ENCODE data around the gene AFTPH.

DNA sequence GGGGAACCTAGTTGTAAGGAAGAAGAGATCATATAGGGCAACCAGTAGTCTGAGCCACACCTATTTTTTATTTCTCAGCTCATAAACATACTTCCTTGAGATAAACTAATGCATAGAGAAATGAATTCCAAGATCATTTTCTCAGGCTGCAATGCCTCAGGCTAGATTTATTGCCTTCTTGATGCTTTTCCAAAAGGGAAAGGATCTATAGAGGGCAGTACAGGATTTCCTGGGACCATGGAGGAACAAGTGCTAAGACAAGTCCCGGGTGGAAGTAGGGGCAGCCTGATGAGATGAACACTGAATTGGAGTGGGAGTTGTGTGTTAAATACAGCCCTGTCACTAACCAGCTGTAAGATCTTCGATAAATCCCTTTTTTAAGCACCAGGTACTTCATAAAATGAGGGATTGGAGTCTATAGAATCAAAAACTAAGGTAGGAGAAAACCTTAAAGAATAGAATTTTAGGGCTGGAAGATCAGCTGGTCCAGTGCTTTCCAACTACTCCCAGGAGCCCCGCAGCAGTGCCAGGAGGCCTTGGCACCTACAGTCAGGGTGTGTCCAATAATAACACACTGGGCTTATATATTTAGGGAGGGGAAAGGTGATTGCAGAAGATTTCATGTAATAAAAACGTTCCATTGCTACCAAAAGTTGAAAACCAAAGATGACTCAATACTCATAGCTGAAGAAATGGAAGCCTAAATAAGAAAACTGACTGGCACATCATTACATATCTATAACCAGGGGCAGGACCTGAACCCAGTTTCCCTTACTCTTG lies 71.5 kb downstream of the AFTPH start:
- TF ChIP-seq, protein P1, sequence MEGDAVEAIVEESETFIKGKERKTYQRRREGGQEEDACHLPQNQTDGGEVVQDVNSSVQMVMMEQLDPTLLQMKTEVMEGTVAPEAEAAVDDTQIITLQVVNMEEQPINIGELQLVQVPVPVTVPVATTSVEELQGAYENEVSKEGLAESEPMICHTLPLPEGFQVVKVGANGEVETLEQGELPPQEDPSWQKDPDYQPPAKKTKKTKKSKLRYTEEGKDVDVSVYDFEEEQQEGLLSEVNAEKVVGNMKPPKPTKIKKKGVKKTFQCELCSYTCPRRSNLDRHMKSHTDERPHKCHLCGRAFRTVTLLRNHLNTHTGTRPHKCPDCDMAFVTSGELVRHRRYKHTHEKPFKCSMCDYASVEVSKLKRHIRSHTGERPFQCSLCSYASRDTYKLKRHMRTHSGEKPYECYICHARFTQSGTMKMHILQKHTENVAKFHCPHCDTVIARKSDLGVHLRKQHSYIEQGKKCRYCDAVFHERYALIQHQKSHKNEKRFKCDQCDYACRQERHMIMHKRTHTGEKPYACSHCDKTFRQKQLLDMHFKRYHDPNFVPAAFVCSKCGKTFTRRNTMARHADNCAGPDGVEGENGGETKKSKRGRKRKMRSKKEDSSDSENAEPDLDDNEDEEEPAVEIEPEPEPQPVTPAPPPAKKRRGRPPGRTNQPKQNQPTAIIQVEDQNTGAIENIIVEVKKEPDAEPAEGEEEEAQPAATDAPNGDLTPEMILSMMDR (IDR thresholded peaks at IDR 0.05) = no peak
- TF ChIP-seq POLR2A (IDR thresholded peaks at IDR 0.05) = no peak

All from testis (tissue), 2 donors.